Measurements from ENCODE around the gene CDYL2.

The CDYL2 gene

GRCh38 chr16:80720804-80721371 lies 83.5 kb downstream of the CDYL2 start:
- Mint-ChIP-seq H3K9me3 (peaks cover 16% of the 10 kb centered on the region), H3K4me1 (ENCODE audit: low read depth) (peaks cover 35% of the 10 kb centered on the region), H3K36me3 (ENCODE audit: low read depth) (peaks cover 19% of the 10 kb centered on the region), H3K4me3 (no peak overlapping the region), H3K27ac (no peak overlapping the region), H3K27me3 (ENCODE audit: low read depth) (no peaks in the 10 kb centered on the region)

- peaks cover 24% of the 10 kb centered on the region for H3K4me1 Mint-ChIP-seq (ENCODE audit: low read depth)
- peaks cover 11% of the 10 kb centered on the region for H3K9me3 Mint-ChIP-seq
- no peak overlapping the region for H3K4me3 Mint-ChIP-seq
- peak overlapping the region; percentile 70 for H3K27ac Mint-ChIP-seq
- peaks cover 12% of the 10 kb centered on the region for H3K36me3 Mint-ChIP-seq (ENCODE audit: low read depth)
- H3K27me3 Mint-ChIP-seq (ENCODE audit: low read depth), result no peaks in the 10 kb centered on the region
Observed at GRCh38 chr16:80719573-80719972, 84.8 kb downstream of the CDYL2 start.

- Mint-ChIP-seq H3K4me1 (ENCODE audit: low read depth) (peaks cover 17% of the 10 kb centered on the region), H3K4me3 (no peak overlapping the region), H3K36me3 (ENCODE audit: low read depth) (peaks cover 8% of the 10 kb centered on the region), H3K27me3 (ENCODE audit: low read depth) (no peaks in the 10 kb centered on the region), H3K9me3 (peaks cover 10% of the 10 kb centered on the region), H3K27ac (no peak overlapping the region)
Observed at GRCh38 chr16:80718480-80719220, 85.7 kb downstream of the CDYL2 start.

GRCh38 chr16:80717611-80718010 lies 86.8 kb downstream of the CDYL2 start:
- H3K36me3 Mint-ChIP-seq (ENCODE audit: low read depth), result peaks cover 7% of the 10 kb centered on the region
- peaks cover 4% of the 10 kb centered on the region for H3K9me3 Mint-ChIP-seq
- peaks cover 15% of the 10 kb centered on the region for H3K4me1 Mint-ChIP-seq (ENCODE audit: low read depth)
- H3K27ac Mint-ChIP-seq, result no peak overlapping the region
- no peak overlapping the region for H3K4me3 Mint-ChIP-seq
- H3K27me3 Mint-ChIP-seq (ENCODE audit: low read depth), result no peaks in the 10 kb centered on the region

- no peak overlapping the region for H3K4me3 Mint-ChIP-seq
- H3K9me3 Mint-ChIP-seq, result no peaks in the 10 kb centered on the region
Observed at GRCh38 chr16:80716564-80717139, 87.7 kb downstream of the CDYL2 start.

GRCh38 chr16:80711406-80711805 lies 93.0 kb downstream of the CDYL2 start:
- Mint-ChIP-seq H3K4me1 (ENCODE audit: low read depth) (peaks cover 10% of the 10 kb centered on the region), H3K27ac (no peak overlapping the region), H3K36me3 (ENCODE audit: low read depth) (peaks cover 12% of the 10 kb centered on the region), H3K27me3 (ENCODE audit: low read depth) (no peaks in the 10 kb centered on the region), H3K9me3 (no peaks in the 10 kb centered on the region), H3K4me3 (no peak overlapping the region)

More at GRCh38 chr16:80716564-80717139, 87.7 kb downstream of the CDYL2 start:
- H3K27ac Mint-ChIP-seq, result no peak overlapping the region
- peaks cover 13% of the 10 kb centered on the region for H3K4me1 Mint-ChIP-seq (ENCODE audit: low read depth)
- H3K27me3 Mint-ChIP-seq (ENCODE audit: low read depth), result no peaks in the 10 kb centered on the region
- H3K36me3 Mint-ChIP-seq (ENCODE audit: low read depth), result peaks cover 3% of the 10 kb centered on the region

GRCh38 chr16:80710918-80711317 lies 93.5 kb downstream of the CDYL2 start:
- H3K4me1 Mint-ChIP-seq (ENCODE audit: low read depth), result peaks cover 12% of the 10 kb centered on the region
- no peak overlapping the region for H3K4me3 Mint-ChIP-seq
- H3K9me3 Mint-ChIP-seq, result no peaks in the 10 kb centered on the region
- peaks cover 16% of the 10 kb centered on the region for H3K36me3 Mint-ChIP-seq (ENCODE audit: low read depth)
- no peaks in the 10 kb centered on the region for H3K27me3 Mint-ChIP-seq (ENCODE audit: low read depth)
- H3K27ac Mint-ChIP-seq, result no peak overlapping the region

- Mint-ChIP-seq H3K9me3 (no peaks in the 10 kb centered on the region), H3K36me3 (ENCODE audit: low read depth) (peaks cover 23% of the 10 kb centered on the region), H3K27me3 (ENCODE audit: low read depth) (no peaks in the 10 kb centered on the region), H3K4me3 (no peak overlapping the region), H3K4me1 (ENCODE audit: low read depth) (peaks cover 19% of the 10 kb centered on the region), H3K27ac (no peak overlapping the region)
Observed at GRCh38 chr16:80708823-80709222, 95.6 kb downstream of the CDYL2 start.

- H3K4me3 Mint-ChIP-seq, result no peak overlapping the region
- no peaks in the 10 kb centered on the region for H3K9me3 Mint-ChIP-seq
- H3K36me3 Mint-ChIP-seq (ENCODE audit: low read depth), result peaks cover 20% of the 10 kb centered on the region
- no peaks in the 10 kb centered on the region for H3K27me3 Mint-ChIP-seq (ENCODE audit: low read depth)
- no peak overlapping the region for H3K27ac Mint-ChIP-seq
- peaks cover 19% of the 10 kb centered on the region for H3K4me1 Mint-ChIP-seq (ENCODE audit: low read depth)
Observed at GRCh38 chr16:80707686-80708085, 96.7 kb downstream of the CDYL2 start.

- no peak overlapping the region for H3K4me3 Mint-ChIP-seq
- no peaks in the 10 kb centered on the region for H3K27me3 Mint-ChIP-seq (ENCODE audit: low read depth)
- H3K27ac Mint-ChIP-seq, result no peak overlapping the region
- H3K4me1 Mint-ChIP-seq (ENCODE audit: low read depth), result peaks cover 27% of the 10 kb centered on the region
- no peaks in the 10 kb centered on the region for H3K9me3 Mint-ChIP-seq
- H3K36me3 Mint-ChIP-seq (ENCODE audit: low read depth), result peaks cover 24% of the 10 kb centered on the region
Observed at GRCh38 chr16:80705596-80705995, 98.8 kb downstream of the CDYL2 start.

- H3K27me3 Mint-ChIP-seq (ENCODE audit: low read depth), result no peaks in the 10 kb centered on the region
- peaks cover 25% of the 10 kb centered on the region for H3K36me3 Mint-ChIP-seq (ENCODE audit: low read depth)
- no peak overlapping the region for H3K4me3 Mint-ChIP-seq
- no peaks in the 10 kb centered on the region for H3K9me3 Mint-ChIP-seq
- H3K4me1 Mint-ChIP-seq (ENCODE audit: low read depth), result peaks cover 29% of the 10 kb centered on the region
- no peak overlapping the region for H3K27ac Mint-ChIP-seq
Observed at GRCh38 chr16:80704751-80705505, 99.5 kb downstream of the CDYL2 start.

- peaks cover 30% of the 10 kb centered on the region for H3K4me1 Mint-ChIP-seq (ENCODE audit: low read depth)
- H3K4me3 Mint-ChIP-seq, result no peak overlapping the region
- H3K27me3 Mint-ChIP-seq (ENCODE audit: low read depth), result no peaks in the 10 kb centered on the region
- H3K36me3 Mint-ChIP-seq (ENCODE audit: low read depth), result peaks cover 29% of the 10 kb centered on the region
- peaks cover 4% of the 10 kb centered on the region for H3K9me3 Mint-ChIP-seq
- H3K27ac Mint-ChIP-seq, result no peak overlapping the region
Observed at GRCh38 chr16:80703131-80704071, 101.0 kb downstream of the CDYL2 start.

GRCh38 chr16:80702696-80703095 lies 101.7 kb downstream of the CDYL2 start:
- Mint-ChIP-seq H3K27ac (no peak overlapping the region), H3K4me1 (ENCODE audit: low read depth) (peaks cover 27% of the 10 kb centered on the region), H3K9me3 (peaks cover 4% of the 10 kb centered on the region), H3K36me3 (ENCODE audit: low read depth) (peaks cover 26% of the 10 kb centered on the region), H3K4me3 (no peak overlapping the region), H3K27me3 (ENCODE audit: low read depth) (no peaks in the 10 kb centered on the region)

- no peak overlapping the region for H3K27ac Mint-ChIP-seq
- H3K4me3 Mint-ChIP-seq, result no peak overlapping the region
- peaks cover 30% of the 10 kb centered on the region for H3K36me3 Mint-ChIP-seq (ENCODE audit: low read depth)
- H3K27me3 Mint-ChIP-seq (ENCODE audit: low read depth), result no peaks in the 10 kb centered on the region
- H3K9me3 Mint-ChIP-seq, result peaks cover 4% of the 10 kb centered on the region
- peaks cover 34% of the 10 kb centered on the region for H3K4me1 Mint-ChIP-seq (ENCODE audit: low read depth)
Observed at GRCh38 chr16:80700558-80700957, 103.8 kb downstream of the CDYL2 start.

All from T-helper 1 cell treated with Interleukin-12 subunit alpha and Interleukin-12 subunit beta and Interleukin-4 antibody, amounts not matched to agents 30 μg/mL and 1 μg/mL, for 36 hours (primary cell).